WERI-Rb-1 (cell line): Measurements from ENCODE around the gene LMX1B.

Experiments
- DNase-seq: peaks from one replicate; pipeline ENCODE4 v3.0.0-alpha.2; 2020
- H3K27ac ChIP-seq: fragments of 250-450 bp; sonication (Bioruptor Pico); 2 replicates; pipeline ENCODE4 v1.5.1; 2020; ENCODE audit warnings: mild to moderate bottlenecking, moderate library complexity
- H3K27me3 ChIP-seq: fragments of 250-450 bp; sonication (Bioruptor Pico); 2 replicates; pipeline ENCODE4 v1.5.1; 2021; ENCODE audit warnings: mild to moderate bottlenecking, low read depth, moderate library complexity; ENCODE audit not compliant: insufficient read depth, severe bottlenecking
- H3K36me3 ChIP-seq: fragments of 250-450 bp; sonication (Bioruptor Pico); 2 replicates; pipeline ENCODE4 v1.5.1; 2020; ENCODE audit warnings: mild to moderate bottlenecking, moderate library complexity
- H3K4me3 ChIP-seq: 2 replicates; pipeline ENCODE4 v1.5.1; 2011; ENCODE audit warnings: low read depth, mild to moderate bottlenecking, control low read depth, low read length
- H3K9me3 ChIP-seq: fragments of 250-450 bp; sonication (Bioruptor Pico); 2 replicates; pipeline ENCODE4 v1.5.1; 2021; ENCODE audit warnings: mild to moderate bottlenecking, moderate library complexity; ENCODE audit not compliant: severe bottlenecking
- CTCF ChIP-seq: IDR thresholded peaks from 2 replicates; pipeline ENCODE4 v1.5.1; 2011; ENCODE audit warnings: low read depth, mild to moderate bottlenecking, control low read depth, inconsistent platforms, low read length

LMX1B gene

GRCh38 chr9:126617823-126618165 lies 4.1 kb downstream of the LMX1B start:
- no peaks in the 10 kb centered on the region for H3K9me3 ChIP-seq
- no peak overlapping the region for H3K4me3 ChIP-seq
- H3K36me3 ChIP-seq = no peaks in the 10 kb centered on the region
- H3K27ac ChIP-seq = no peak overlapping the region
- no peak for DNase-seq
- TF ChIP-seq CTCF = no peak
- H3K27me3 ChIP-seq = peaks cover 78% of the 10 kb centered on the region

- no peaks in the 10 kb centered on the region for H3K36me3 ChIP-seq
- no peaks in the 10 kb centered on the region for H3K9me3 ChIP-seq
- peaks cover 78% of the 10 kb centered on the region for H3K27me3 ChIP-seq
- no peak for TF ChIP-seq CTCF
- no peak overlapping the region for H3K4me3 ChIP-seq
- no peak overlapping the region for H3K27ac ChIP-seq
- no peak for DNase-seq
Measured at GRCh38 chr9:126618190-126618584, 4.5 kb downstream of the LMX1B start.

GRCh38 chr9:126618585-126619360 lies 5.0 kb downstream of the LMX1B start:
- no peak overlapping the region for H3K4me3 ChIP-seq
- H3K36me3 ChIP-seq = no peaks in the 10 kb centered on the region
- no peak overlapping the region for H3K27ac ChIP-seq
- TF ChIP-seq CTCF = no peak
- H3K9me3 ChIP-seq = no peaks in the 10 kb centered on the region
- H3K27me3 ChIP-seq = peaks cover 81% of the 10 kb centered on the region
- no peak for DNase-seq

- no peaks in the 10 kb centered on the region for H3K9me3 ChIP-seq
Measured at GRCh38 chr9:126619361-126620135, 5.8 kb downstream of the LMX1B start.

GRCh38 chr9:126620478-126620877 lies 6.8 kb downstream of the LMX1B start:
- Histone ChIP-seq H3K9me3 (no peaks in the 10 kb centered on the region), H3K4me3 (no peak overlapping the region), H3K27ac (no peak overlapping the region), H3K27me3 (peaks cover 85% of the 10 kb centered on the region), H3K36me3 (no peaks in the 10 kb centered on the region)
- no peak for DNase-seq
- no peak for TF ChIP-seq CTCF

More at GRCh38 chr9:126619361-126620135, 5.8 kb downstream of the LMX1B start:
- no peak overlapping the region for H3K27ac ChIP-seq
- no peak for TF ChIP-seq CTCF
- no peak overlapping the region for H3K4me3 ChIP-seq
- DNase-seq = no peak
- H3K36me3 ChIP-seq = no peaks in the 10 kb centered on the region
- peaks cover 85% of the 10 kb centered on the region for H3K27me3 ChIP-seq
